ENCODE results near the gene ABHD2.

The ABHD2 gene

DNA sequence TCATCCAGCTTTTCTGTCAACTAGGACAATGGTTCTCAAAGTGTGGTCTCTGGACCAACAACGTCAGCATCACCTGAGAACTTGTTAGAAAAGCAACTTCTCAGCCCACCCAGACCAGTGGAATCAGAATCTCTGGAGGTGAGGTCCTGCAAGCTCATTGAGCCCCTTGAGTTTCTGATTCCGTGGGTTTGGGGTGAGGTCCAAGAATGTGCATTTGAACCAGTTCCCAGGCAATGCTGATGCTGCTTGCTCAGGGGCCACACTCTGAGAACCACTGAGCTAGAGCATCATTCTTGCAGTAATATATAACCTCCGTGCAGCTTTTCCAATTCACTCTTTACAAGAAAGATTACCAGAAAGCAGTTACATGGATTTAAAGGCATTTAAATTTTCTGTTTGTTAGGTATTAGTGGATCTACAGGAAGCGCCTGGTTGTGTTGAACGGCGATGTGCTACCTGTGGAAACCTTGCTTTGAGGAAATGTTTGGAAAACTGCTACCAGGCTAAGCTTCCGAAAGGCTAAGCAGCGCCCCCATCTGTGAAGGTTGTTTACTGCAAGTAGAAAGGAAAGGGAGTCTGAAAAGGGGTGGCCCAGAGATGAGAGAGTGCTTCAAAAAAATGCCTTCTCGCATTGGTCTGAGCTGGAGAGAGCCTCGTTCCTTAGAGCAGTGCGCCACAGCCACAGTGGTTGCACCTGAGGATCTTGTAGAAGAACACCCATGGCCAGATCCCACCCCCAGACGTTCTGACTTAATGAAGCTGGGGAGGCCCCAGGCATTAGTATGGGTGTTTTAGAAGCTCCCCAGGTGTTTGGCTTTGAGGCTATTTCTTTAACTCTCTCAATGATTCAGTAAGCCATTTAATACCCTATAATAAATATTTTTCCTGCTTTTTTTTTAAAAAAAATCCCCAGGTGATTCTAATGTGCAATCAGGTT lies 83.1 kb downstream of the ABHD2 start:
- no peak for DNase-seq

DNA sequence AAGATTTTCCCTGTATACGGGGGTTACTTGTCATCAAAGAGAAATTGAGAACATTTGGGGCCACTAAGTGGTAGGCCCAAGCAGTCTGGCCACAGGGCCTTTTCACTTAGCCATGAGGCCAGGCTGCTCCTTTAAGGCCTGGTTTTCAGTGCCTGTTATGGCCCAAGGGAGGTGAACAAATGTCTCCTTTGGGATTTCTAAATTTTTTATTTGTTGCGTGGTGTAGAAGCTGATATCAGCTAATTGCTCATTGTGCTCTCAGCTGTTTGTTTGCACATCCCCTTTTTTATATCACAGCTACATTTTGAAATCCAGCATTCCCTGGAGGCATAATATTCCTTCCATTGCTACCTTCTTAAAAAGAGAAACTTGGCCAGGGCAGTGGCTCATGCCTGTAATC lies 84.7 kb downstream of the ABHD2 start:
- DNase-seq: no peak

DNA sequence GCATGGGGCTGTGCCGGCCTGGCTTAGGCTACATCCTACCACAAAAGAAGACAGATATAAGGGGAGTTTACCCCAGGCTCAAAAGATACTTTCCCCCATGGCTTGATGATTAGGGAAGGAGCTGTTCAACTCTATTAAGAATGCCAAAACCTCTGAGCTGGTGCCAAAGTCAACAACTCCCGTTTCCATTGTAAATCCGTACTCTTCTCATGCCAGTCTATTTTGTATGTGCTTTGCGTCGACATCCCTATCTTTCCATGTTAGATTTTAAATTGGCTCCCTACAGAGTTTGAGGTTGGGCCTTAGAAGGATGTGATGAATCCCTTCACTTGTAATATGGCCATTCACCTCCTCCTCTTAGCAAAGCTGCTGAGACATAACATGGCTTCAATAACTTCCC lies 86.2 kb downstream of the ABHD2 start:
- DNase-seq: no peak

DNA sequence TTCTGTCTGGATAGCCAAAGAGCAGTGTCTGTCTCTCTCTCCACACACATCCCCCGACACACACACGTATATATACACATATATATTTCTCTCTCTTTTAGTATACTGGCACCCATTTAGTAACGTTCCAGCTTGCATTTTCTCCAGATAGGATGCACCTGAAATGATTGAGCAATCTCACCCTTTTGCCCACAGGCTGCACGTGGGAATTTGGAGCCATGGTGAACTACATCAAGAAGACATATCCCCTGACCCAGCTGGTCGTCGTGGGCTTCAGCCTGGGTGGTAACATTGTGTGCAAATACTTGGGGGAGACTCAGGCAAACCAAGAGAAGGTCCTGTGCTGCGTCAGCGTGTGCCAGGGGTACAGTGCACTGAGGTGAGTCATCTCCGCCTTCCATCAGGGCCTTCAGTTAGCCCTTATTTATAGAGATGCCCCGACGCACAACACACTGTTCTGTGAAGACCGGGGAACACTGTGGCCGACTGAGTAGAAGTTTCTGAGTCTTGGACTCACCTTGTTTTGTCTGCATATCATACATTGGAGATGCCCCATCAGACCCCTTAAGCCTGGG lies 87.4 kb downstream of the ABHD2 start:
- no peak for DNase-seq

DNA sequence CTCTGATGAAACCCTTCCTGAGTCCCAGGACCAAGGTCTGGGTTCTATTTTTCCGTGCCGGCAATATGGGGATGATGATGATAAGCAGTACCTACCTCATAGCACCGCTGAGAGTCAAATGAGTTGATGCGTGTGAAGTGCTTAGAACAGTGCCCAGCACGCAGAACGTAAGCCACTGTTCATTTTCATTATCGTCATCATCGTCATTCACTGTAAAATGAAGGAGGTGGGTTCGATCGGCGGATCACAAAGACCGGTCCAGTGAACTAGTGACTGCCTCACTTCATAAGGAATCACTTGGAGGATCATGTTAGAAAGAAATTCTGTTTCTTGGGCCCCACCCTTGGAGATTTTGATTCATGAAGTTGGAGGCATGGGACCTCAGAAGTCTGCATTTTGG lies 88.9 kb downstream of the ABHD2 start:
- DNase-seq: no peak

DNA sequence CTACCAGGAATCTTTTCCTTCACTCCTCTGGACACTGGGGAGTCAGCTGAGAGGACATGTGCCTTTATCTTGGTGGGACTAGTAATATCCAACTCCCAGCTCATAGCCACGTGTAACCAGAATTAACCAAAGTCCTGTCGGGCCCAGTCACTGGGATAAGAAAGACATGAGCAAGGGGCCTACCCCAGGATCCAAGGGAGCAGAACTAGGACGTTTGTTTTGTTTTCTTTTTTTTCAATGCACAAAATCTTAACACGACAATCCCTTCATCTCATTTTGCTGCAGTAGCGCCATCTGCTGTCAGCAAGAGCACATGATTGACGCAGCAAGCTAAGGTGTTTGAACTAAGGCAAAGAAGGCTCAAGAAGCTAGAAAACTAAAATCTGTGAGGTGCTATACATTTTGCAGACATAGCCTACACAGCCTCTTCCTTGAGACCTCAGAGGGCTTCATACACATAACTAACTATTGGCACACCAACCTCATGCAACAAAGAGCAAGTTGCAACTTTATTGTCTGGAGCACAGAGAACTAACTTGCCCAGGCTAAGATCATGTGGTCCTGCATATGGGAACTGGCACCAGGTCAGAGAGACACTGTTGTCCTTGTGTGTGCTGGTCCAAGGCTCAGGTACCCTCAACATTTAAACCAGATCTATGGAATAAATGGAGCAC lies 89.5 kb downstream of the ABHD2 start:
- peak; percentile 28 for DNase-seq

DNA sequence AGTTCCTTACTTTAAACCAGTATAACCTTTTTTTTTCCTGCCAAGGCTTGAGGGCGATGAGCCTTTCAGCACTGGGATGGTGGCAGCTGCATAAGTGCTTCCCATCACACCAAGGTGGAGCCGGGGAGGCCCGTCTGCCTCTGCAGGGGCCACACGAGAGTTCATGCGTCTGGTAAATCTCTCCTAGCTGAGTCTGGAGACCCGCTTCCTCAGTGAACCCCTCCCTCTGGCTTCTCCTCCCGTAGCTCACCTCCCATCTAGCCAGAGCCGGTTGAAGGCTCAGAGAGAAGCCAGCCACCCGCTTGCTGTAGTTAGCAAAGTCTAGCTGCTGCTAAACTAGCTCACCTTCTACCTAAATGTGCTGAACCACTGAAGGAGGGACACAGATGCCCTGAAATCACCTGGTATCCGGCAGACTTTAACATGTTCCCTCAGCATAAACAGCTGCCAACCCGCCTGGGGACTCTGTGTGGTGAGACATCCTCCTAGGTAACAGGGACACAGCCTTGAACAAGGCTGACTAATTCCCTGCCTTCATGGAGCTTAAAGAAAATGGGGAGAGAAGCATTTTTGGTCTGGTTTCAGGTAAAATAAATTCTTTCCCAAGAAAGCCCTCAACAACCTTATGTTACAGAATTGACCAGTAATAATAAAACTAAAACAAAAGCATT lies 90.2 kb downstream of the ABHD2 start:
- DNase-seq: no peak

DNA sequence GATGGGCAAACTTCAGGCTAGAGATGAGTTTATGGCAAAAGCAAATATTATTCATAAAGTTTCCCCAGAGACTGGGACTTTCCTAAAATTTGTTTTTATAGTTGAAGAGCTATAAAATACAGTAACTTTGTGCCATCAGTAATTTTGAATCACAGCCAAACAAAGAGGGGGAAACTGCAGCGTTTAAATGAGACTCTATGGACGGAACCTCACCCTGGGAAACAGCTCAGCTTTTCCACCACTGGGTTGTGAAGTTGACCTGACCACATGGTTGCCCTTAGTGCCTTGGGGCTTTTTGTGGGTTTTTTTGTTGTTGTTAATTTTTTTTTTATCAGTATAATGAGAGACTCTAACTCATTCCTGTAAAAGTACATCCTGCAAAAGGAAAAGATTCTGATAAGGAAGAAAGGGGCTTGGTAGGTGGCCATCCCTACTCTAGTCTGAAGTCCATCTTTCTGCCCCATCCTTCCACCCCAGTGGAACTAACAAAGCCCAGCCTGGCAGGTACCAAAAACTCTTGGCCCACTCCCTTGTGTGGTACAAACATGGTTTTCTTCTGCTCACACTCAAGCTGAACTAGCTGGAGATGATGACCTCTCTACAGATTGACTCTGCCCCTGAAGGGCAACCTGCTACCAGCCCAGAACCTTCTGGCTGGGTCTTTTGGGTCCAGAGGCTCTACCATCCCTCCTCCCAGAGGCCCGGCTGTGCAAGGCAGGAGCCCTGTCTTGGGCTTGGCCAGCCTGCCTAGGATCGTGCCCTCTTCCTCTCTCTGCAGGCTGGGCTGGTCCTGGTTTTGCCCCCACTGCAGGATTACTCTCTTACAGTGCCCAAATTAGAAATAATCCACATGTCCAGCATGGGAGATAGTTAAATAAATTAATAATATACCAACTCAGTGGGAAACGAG lies 92.0 kb downstream of the ABHD2 start:
- DNase-seq: no peak

DNA sequence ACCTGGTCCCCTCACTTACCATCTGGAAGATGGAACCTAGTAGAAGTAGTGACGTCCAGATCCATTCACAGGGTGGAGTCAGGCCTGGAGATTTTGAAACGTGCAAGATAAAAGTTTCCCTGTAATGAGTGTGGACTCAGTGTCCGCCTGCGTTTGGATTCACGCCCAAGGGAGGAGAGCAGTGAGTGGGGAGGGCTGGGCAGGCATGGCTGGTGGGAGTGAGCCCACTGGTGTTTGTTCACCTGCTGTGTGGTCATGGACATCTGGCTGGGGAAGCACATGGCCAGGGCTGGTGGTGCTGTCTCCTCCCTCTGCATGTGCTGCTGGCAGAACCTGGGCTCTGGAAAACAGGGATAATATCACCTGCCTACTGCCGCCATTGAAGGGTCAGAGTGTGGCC lies 96.1 kb downstream of the ABHD2 start:
- no peak for DNase-seq

DNA sequence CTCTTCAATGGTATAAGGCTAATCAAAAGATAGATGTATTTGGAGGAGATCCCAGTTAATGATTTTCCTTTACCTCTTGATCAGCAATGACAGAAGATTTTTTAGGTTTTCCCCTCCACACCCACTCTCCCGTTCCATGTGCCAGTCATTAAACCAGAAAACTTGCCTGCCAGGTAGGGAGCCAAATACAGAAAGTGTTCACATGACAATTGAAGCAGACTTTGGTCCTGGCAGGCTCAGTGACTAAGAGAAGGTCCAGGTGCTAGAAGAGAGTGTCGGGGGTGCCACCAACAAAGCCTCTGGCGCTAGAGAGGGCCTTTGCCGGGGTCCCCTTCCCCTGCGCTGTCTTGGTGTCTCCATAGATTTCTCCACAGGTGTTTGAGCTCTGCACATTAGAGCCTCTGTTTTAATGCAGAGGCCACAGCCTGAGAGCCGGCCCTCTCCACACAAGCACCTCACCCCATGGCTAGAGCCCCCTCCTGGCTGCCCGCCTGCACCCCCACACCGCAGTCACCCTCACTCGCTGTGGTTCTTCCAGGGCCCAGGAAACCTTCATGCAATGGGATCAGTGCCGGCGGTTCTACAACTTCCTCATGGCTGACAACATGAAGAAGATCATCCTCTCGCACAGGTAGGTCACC lies 96.8 kb downstream of the ABHD2 start:
- DNase-seq: no peak

DNA sequence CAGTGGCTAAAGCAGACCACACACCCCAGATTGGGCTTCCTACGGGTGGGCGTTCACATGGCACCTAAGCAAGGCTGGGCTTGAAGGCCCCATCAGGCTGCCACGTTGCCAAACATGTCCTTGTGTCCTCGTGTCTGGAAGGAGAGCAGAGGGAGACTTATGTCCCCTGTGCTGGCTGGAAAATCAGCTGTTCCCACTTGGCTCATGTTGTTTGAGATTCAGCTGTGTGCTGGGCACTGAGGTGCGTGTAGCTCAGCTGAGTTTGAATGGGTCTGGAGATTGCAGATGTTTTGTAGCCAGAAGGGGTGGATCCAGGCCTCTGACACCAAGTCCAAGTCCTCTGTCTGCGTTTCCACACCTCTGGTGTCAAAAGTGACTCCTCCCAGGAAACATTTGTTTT lies 98.5 kb downstream of the ABHD2 start:
- no peak for DNase-seq

DNA sequence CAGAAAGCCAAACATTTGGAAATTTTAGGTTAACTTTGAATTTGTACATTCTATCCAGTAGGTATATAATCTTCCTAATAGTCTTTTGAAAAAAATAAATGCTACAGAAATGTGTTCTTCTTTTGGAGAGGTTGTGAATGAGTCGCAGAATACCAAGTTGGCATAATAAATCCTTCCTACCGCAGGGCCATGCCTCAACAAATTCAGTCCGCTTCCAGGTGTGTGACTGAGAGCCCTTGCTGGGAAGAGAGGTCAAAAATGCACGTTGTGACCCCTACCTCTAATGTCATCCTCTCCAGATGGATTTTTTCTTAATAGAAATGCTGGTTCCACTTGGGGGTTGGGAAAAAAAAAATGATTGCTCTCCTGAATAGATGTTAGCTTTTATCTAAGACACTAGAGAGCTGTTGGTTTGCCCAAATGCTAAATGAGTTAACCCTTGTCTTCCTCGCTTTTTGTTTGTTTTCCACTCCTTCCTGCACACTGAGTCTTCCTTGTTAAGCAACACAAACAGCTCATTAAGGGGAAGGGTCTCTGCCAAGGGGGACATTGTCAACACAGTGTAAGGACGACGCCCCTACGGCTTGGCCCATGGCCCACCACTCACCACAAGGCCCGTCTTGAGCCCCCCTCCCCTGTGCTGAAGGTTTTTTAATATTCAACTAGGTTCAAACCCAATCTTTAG lies 99.2 kb downstream of the ABHD2 start:
- no peak for DNase-seq

DNA sequence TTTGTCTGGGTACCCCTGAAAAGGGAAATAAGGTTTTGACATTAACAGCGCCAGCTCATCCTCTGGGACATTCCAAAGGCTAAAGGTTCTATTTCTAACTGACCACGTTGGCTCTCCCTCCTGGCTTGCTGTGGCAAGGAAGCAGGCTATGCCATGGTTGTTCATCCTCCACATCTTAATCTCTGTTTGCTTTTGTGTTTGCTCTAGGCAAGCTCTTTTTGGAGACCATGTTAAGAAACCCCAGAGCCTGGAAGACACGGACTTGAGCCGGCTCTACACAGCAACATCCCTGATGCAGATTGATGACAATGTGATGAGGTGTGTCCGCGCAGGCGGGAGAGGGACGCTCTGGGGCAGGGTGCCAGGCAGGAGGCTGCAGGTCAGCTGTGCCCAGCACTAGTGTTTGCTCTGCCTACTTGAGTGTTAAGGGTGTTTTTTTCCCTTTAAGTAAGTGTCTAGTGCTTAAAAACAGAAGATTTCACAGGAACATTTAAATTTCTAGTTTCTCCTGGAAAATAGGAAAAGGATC lies 99.8 kb downstream of the ABHD2 start:
- no peak for DNase-seq

DNA sequence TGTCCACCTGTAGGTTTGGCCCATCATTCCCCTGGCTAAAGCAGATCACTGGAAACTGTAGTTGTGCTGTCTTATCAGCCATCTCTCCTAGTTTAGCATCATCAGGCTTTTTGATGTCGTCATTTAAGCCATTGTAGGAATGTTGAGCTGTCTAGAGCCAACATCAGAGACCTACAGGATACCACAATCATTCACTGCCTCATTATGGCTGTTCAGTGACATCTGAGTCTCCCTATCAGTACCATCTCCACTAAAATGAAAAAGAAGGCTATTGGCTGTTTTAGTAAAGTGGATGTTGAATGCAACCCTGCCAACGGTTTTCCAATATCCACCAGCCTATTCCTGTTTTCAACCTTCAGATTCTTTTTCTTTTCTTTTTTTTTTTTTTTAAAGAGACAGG lies 103.9 kb downstream of the ABHD2 start:
- no peak for DNase-seq

DNA sequence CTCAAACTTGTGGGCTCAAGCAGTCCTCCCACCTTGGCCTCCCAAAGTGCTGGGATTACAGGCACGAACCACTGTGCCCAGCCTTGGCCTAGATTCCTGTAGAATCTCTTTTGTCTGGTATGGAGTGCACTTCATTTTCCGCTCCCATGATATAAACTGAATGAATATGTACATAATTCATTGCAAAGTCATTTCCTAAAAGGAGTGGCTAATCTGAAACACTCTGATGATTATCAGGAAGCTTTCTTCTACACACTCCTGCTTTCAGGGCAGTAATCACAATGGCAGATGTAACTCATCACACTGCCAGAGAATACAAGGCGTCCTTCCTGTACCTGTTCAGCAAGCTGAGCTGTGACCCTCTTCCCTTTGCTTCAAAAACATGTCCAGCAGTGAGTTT lies 104.5 kb downstream of the ABHD2 start:
- DNase-seq: no peak

DNA sequence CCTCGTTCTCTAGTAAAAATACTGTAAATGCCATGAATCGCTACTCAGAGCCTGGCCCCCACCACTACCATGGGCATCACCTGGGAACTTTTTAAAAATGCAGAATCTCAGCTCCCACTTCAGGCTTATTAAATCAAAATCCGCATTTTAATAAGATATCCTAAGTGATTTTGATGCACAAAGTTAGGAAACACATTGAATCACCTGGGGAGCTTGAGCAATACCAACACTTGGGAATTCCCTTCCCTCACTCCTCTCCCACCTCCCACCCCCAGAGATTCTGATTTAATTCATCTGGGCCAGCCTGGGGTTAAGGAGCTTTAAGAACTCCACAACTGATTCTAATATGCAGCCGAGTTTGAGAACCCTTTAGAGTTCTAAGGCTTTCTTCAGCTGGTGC lies 106.4 kb downstream of the ABHD2 start:
- no peak for DNase-seq

DNA sequence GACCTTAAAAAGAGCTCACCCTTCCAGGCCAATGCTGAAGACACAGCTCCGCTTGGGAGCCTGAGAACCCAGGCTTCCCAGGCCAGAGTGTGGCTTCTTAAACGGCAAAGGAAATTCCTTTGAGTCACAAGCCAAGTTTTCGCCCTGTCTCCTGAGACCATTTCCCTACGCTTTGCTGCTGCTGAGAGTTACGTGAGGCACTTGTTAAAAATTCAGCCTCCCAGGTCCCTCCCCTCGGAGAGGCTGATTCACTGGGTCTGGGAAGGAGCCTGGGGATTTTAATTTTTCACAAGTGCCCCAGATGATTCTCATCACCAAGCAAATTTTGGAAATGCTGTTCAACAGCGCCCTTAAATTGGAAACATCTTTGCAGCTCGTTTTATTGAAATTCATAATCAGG lies 107.6 kb downstream of the ABHD2 start:
- DNase-seq: no peak

DNA sequence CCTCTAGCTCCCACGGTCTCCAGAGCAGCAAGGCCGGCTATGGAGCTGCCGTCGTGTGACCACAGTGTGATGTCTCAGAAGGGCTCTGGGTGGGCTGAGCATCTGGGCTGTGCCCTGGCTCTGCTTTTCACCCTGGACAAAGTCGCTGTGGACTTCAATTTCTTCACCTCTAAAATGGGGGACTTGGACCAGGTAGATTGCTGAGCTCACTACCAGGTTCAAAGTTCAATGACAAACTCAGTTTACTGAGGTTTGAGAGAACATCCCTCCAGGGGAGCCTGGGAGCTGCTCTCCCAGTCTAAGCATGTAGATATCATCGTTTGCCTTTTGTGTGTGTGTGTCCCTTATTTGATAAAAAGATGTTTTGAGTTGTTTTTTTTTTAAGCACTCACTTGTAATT lies 108.0 kb downstream of the ABHD2 start:
- no peak for DNase-seq

DNA sequence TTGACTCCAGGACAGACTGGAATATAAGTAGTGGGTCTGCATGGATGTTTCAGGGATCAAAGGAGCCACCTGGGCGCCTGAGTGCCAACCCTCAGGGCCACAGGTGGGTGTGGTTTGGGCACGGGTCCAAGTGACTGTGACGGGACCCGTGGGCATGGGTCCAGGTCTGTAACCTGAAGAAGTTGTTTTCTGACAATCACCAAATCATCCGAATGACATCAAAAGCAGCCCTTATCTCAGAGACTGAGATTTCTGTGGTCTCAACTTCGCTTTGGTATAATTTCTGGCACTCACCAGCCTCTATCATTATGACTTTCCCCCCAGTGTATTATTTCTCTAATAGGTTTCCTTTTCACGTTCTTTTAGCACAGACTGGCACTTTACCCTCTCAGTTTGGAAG lies 108.7 kb downstream of the ABHD2 start:
- DNase-seq: no peak

DNA sequence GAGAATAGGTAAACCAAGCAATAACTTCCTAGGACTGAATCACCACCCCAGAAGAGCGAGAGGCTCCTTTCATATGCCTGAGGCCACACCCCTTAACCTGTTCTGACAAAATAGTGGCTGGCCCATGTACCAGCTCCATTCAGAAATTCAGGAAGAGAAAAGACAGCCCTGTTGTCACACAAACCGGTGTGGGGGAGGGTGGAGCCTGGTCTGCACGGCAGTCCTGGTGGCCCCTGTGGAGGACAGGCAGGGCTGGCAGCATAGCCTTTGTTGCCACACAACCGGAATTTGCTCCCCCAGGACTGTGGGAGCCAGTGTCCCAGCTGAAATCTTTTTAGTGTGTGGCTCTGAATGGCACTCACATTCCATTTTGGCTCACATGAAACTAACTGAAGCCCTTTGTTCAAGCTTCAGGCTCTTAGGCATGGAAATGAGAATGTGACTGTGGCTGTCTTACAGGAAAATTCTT lies 109.3 kb downstream of the ABHD2 start:
- no peak for DNase-seq

DNA sequence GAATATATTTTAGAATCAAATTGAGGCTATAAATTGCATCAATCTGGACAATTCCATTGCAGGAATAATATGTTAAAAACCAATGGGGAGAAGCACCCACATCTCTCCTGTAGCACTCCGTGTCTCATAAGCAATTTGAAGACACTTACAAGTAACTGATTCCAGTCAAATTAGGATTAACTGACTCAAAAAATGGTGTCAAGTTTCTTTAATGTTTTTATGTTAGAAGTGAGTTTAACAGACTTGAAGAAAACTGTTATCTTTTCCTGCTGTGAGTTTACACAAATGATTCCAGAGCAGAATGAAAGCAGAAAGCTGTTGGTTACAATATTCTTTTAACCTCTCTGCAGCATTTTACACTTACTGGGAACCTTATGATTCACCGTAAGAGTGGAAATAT lies 109.9 kb downstream of the ABHD2 start:
- DNase-seq: no peak
